Lower lobe of right lung (tissue), 2 donors: ENCODE data around the gene ZNF329. TPM values are rescaled to one million over a fixed set of nuclear protein-coding genes. Genes with fewer than 3 reads are reported as not detected.

ENCODE experiments used
- ATAC-seq, 2 donors: fragments of 200-7000 bp; cut with Tn5 transposase; one replicate each; pipeline ENCODE4 v1.9.1; 2020 to 2022; ENCODE audit warnings: mild to moderate bottlenecking in 2 of 2, moderate library complexity in 2 of 2
- DNase-seq: peaks from one replicate; pipeline ENCODE4 v3.0.0-alpha.2; 2020
- H3K27ac ChIP-seq: fragments of 200-600 bp; one replicate; pipeline ENCODE4 v1.8.0; 2022
- H3K27me3 ChIP-seq: fragments of 200-600 bp; one replicate; pipeline ENCODE4 v1.8.0; 2022; ENCODE audit warnings: low read depth
- H3K36me3 ChIP-seq: fragments of 200-600 bp; one replicate; pipeline ENCODE4 v1.8.0; 2022; ENCODE audit warnings: mild to moderate bottlenecking
- H3K4me1 ChIP-seq: fragments of 200-600 bp; one replicate; pipeline ENCODE4 v1.8.0; 2022
- H3K4me3 ChIP-seq: fragments of 200-600 bp; one replicate; pipeline ENCODE4 v1.8.0; 2022; ENCODE audit warnings: mild to moderate bottlenecking
- H3K9me3 ChIP-seq: fragments of 200-600 bp; one replicate; pipeline ENCODE4 v1.8.0; 2022
- intact Hi-C: fragments of 100-400 bp; cut with DNase I; formaldehyde crosslinking; loops from one replicate; pipeline ENCODE4 v1.11.0; 2022
- total RNA-seq: library from RNA; stranded (reverse); fragmentation: NEBNext Ultra II Directional; extraction: Animal tissue kit (Norgen Biotek cat#: 25700); gene quantifications from one replicate; pipeline ENCODE4 v1.2.1, GENCODE V29; 2021
- TF ChIP-seq, protein P1 (sequence below): fragments of 200-600 bp; IDR thresholded peaks from one replicate; pipeline ENCODE4 v1.8.0; 2022; ENCODE audit warnings: antibody characterized with exemption, mild to moderate bottlenecking
- donor health status: DM: no; HTN: yes; CAD: no; lungs with severe emphysema.

The ZNF329 gene
- total RNA-seq, 1 donor from 2014 or later, result 5.8 TPM

GRCh38 chr19:58129284-58129683 is 21.3 kb downstream of the ZNF329 start:
- peaks cover 40% of the 10 kb centered on the region for H3K36me3 ChIP-seq
- ATAC-seq, result no peak
- intact Hi-C loops, result no loop called here

GRCh38 chr19:58128041-58128685 is 22.4 kb downstream of the ZNF329 start:
- TF ChIP-seq, protein P1, sequence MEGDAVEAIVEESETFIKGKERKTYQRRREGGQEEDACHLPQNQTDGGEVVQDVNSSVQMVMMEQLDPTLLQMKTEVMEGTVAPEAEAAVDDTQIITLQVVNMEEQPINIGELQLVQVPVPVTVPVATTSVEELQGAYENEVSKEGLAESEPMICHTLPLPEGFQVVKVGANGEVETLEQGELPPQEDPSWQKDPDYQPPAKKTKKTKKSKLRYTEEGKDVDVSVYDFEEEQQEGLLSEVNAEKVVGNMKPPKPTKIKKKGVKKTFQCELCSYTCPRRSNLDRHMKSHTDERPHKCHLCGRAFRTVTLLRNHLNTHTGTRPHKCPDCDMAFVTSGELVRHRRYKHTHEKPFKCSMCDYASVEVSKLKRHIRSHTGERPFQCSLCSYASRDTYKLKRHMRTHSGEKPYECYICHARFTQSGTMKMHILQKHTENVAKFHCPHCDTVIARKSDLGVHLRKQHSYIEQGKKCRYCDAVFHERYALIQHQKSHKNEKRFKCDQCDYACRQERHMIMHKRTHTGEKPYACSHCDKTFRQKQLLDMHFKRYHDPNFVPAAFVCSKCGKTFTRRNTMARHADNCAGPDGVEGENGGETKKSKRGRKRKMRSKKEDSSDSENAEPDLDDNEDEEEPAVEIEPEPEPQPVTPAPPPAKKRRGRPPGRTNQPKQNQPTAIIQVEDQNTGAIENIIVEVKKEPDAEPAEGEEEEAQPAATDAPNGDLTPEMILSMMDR, result no peak
- no peaks in the 10 kb centered on the region for H3K4me1 ChIP-seq
- DNase-seq (no peak), ATAC-seq (no peak)
- intact Hi-C loops, result no loop called here
- H3K9me3 ChIP-seq, result peaks cover 100% of the 10 kb centered on the region
- H3K27me3 ChIP-seq, result no peaks in the 10 kb centered on the region
- H3K4me3 ChIP-seq, result no peak overlapping the region
- H3K27ac ChIP-seq, result no peak overlapping the region
- peaks cover 33% of the 10 kb centered on the region for H3K36me3 ChIP-seq

More at GRCh38 chr19:58129284-58129683, 21.3 kb downstream of the ZNF329 start:
- no peaks in the 10 kb centered on the region for H3K4me1 ChIP-seq
- TF ChIP-seq, protein P1, result no peak
- peaks cover 100% of the 10 kb centered on the region for H3K9me3 ChIP-seq
- no peak for DNase-seq
- H3K27me3 ChIP-seq, result no peaks in the 10 kb centered on the region
- H3K4me3 ChIP-seq, result no peak overlapping the region
- H3K27ac ChIP-seq, result no peak overlapping the region

GRCh38 chr19:58123354-58123753 is 27.2 kb downstream of the ZNF329 start:
- ATAC-seq (no peak), DNase-seq (no peak)
- TF ChIP-seq, protein P1, result no peak
- no peak overlapping the region for H3K27ac ChIP-seq
- H3K4me1 ChIP-seq, result no peaks in the 10 kb centered on the region
- intact Hi-C loops, result no loop called here
- H3K4me3 ChIP-seq, result no peak overlapping the region
- H3K36me3 ChIP-seq, result peaks cover 2% of the 10 kb centered on the region
- peaks cover 100% of the 10 kb centered on the region for H3K9me3 ChIP-seq
- no peaks in the 10 kb centered on the region for H3K27me3 ChIP-seq

GRCh38 chr19:58118979-58119733 is 31.4 kb downstream of the ZNF329 start:
- Histone ChIP-seq H3K36me3 (no peaks in the 10 kb centered on the region), H3K4me3 (no peak overlapping the region), H3K27ac (no peak overlapping the region), H3K4me1 (no peaks in the 10 kb centered on the region), H3K27me3 (no peaks in the 10 kb centered on the region), H3K9me3 (peaks cover 99% of the 10 kb centered on the region)
- intact Hi-C loops, result no loop called here
- ATAC-seq, result no peak
- DNase-seq, result no peak
- TF ChIP-seq, protein P1, result no peak

DNA sequence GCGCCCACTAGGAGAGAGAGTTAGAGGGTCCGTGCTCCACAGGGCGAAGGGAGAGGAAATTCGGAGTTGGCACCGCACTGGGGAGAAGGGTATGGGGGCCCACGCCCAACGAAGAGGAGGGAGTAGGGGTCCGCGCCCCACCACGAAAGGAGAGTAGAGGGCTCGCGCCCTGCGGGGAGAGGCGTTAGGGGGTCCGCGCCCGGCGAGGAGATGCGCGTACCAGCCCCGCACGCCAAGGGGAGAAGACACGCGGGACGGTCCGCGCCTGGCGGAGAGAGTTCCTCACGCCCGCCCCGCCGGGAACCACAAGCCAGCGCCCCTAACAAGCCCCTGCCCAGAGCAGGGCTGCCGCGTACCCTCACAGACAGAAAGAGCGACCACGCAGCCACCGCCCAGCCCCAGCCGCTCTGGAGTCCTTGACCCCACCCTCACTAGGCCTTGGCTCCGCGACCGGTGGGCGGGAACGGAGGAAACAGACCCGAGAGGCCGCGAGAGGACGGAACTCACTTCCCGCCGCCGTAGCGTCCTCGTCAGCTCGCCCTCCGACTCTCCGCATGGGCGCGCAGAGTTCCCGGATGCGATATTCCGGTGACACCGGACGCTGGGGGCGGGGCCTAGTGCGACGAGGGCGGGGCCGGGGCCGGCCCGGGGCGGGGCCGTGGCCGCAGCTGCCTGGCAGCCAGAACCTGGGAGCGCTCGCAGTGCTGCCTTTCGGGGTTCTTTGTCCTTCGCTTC is 32.6 kb downstream of the ZNF329 start:
- peaks cover 97% of the 10 kb centered on the region for H3K9me3 ChIP-seq
- no peak for DNase-seq
- no peak overlapping the region for H3K27ac ChIP-seq
- no peak overlapping the region for H3K4me3 ChIP-seq
- ATAC-seq, result no peak
- no peaks in the 10 kb centered on the region for H3K36me3 ChIP-seq
- no peaks in the 10 kb centered on the region for H3K4me1 ChIP-seq
- intact Hi-C loops, result no loop called here
- TF ChIP-seq, protein P1, result no peak
- H3K27me3 ChIP-seq, result no peaks in the 10 kb centered on the region
